Astrocyte (in vitro differentiated cells and primary cell): Measurements from ENCODE around the gene LRMDA. TPM values are rescaled to one million over a fixed set of nuclear protein-coding genes. Genes with fewer than 3 reads are reported as not detected.

Experiments used
- DNase-seq: peaks from one replicate; pipeline ENCODE4 v3.0.0-alpha.2; 2010; ENCODE audit warnings: low read depth
- FAIRE-seq: peaks from 2 replicates; lab custom pipeline; 2011; peaks lifted over from hg19 to GRCh38; lab: Jason Lieb, UNC
- H2AFZ ChIP-seq: 2 replicates; pipeline ENCODE4 v1.6.0; 2012; ENCODE audit warnings: low read depth, low read length, inconsistent platforms
- H3K27ac ChIP-seq: 2 replicates; pipeline ENCODE4 v1.5.1; 2011; ENCODE audit warnings: low read depth, low read length, inconsistent platforms
- H3K27me3 ChIP-seq: 2 replicates; pipeline ENCODE4 v1.6.0; 2011; ENCODE audit warnings: low read length, inconsistent platforms; ENCODE audit not compliant: insufficient read depth
- H3K36me3 ChIP-seq: 2 replicates; pipeline ENCODE4 v1.5.1; 2011; ENCODE audit warnings: low read length, inconsistent platforms; ENCODE audit not compliant: insufficient read depth
- H3K4me1 ChIP-seq: 2 replicates; pipeline ENCODE4 v1.5.1; 2011; ENCODE audit warnings: low read length, inconsistent platforms; ENCODE audit not compliant: insufficient read depth
- H3K4me2 ChIP-seq: 2 replicates; pipeline ENCODE4 v1.6.0; 2012; ENCODE audit warnings: low read length, inconsistent platforms
- H3K4me3 ChIP-seq: 2 replicates; pipeline ENCODE4 v1.5.1; 2011; ENCODE audit warnings: low read depth, mild to moderate bottlenecking, low read length, inconsistent platforms; ENCODE audit not compliant: insufficient read depth
- H3K79me2 ChIP-seq: 2 replicates; pipeline ENCODE4 v1.6.0; 2012; ENCODE audit warnings: mild to moderate bottlenecking, low read length, inconsistent platforms; ENCODE audit not compliant: insufficient read depth
- H3K9ac ChIP-seq: 2 replicates; pipeline ENCODE4 v1.6.0; 2012; ENCODE audit warnings: mild to moderate bottlenecking, low read length, inconsistent platforms
- H3K9me3 ChIP-seq: 2 replicates; pipeline ENCODE4 v1.5.1; 2012; ENCODE audit warnings: low read depth, mild to moderate bottlenecking, low read length, inconsistent platforms; ENCODE audit not compliant: insufficient read depth
- H4K20me1 ChIP-seq: 2 replicates; pipeline ENCODE4 v1.6.0; 2012; ENCODE audit warnings: low read length, inconsistent platforms; ENCODE audit not compliant: insufficient read depth
- H3K27ac Mint-ChIP-seq: one replicate; pipeline ENCODE4 v1.8.0; 2021; ENCODE audit warnings: mild to moderate bottlenecking, mixed read lengths; ENCODE audit not compliant: unreplicated experiment
- H3K27me3 Mint-ChIP-seq: one replicate; pipeline ENCODE4 v1.8.0; 2021; ENCODE audit warnings: low read depth, mixed read lengths; ENCODE audit not compliant: unreplicated experiment
- H3K36me3 Mint-ChIP-seq: one replicate; pipeline ENCODE4 v1.8.0; 2021; ENCODE audit warnings: low read depth, mixed read lengths; ENCODE audit not compliant: unreplicated experiment
- H3K4me1 Mint-ChIP-seq: one replicate; pipeline ENCODE4 v1.8.0; 2021; ENCODE audit warnings: low read depth, mixed read lengths; ENCODE audit not compliant: unreplicated experiment
- H3K4me3 Mint-ChIP-seq: one replicate; pipeline ENCODE4 v1.8.0; 2021; ENCODE audit warnings: mild to moderate bottlenecking, moderate library complexity, mixed read lengths; ENCODE audit not compliant: unreplicated experiment
- H3K9me3 Mint-ChIP-seq: one replicate; pipeline ENCODE4 v1.8.0; 2021; ENCODE audit warnings: mild to moderate bottlenecking, mixed read lengths; ENCODE audit not compliant: unreplicated experiment
- EZH2 ChIP-seq: IDR thresholded peaks from 2 replicates; pipeline ENCODE4 v1.6.1; 2012; ENCODE audit warnings: mild to moderate bottlenecking, low read length, inconsistent platforms; ENCODE audit not compliant: insufficient read depth
- total RNA-seq: library from RNA; stranded (reverse); gene quantifications from 2 replicates; pipeline ENCODE4 v1.2.1, GENCODE V29; 2021
- TF ChIP-seq, protein P1 (sequence below): IDR thresholded peaks from 2 replicates; pipeline ENCODE4 v1.5.1; 2011; ENCODE audit warnings: low read depth, mild to moderate bottlenecking, inconsistent platforms, low read length, moderate library complexity; ENCODE audit not compliant: insufficient read depth

The LRMDA gene
- total RNA-seq, 1 donor from 2014 or later: 2.7 TPM

GRCh38 chr10:75643944-75644692, 212.7 kb downstream of the LRMDA start:
- H3K36me3 Mint-ChIP-seq: no peaks in the 10 kb centered on the region
- H3K9me3 Mint-ChIP-seq: peaks cover 1% of the 10 kb centered on the region
- Histone ChIP-seq H3K36me3 (no peaks in the 10 kb centered on the region), H3K4me1 (no peaks in the 10 kb centered on the region), H3K27ac (no peak overlapping the region), H3K27me3 (peaks cover 13% of the 10 kb centered on the region), H3K9ac (no peak overlapping the region), H4K20me1 (no peaks in the 10 kb centered on the region), H3K79me2 (no peaks in the 10 kb centered on the region), H3K4me3 (no peak overlapping the region), H3K9me3 (no peaks in the 10 kb centered on the region), H2AFZ (no peak overlapping the region), H3K4me2 (no peak overlapping the region)
- H3K4me1 Mint-ChIP-seq: peaks cover 2% of the 10 kb centered on the region
- H3K27me3 Mint-ChIP-seq: peaks cover 36% of the 10 kb centered on the region
- TF ChIP-seq, protein P1, sequence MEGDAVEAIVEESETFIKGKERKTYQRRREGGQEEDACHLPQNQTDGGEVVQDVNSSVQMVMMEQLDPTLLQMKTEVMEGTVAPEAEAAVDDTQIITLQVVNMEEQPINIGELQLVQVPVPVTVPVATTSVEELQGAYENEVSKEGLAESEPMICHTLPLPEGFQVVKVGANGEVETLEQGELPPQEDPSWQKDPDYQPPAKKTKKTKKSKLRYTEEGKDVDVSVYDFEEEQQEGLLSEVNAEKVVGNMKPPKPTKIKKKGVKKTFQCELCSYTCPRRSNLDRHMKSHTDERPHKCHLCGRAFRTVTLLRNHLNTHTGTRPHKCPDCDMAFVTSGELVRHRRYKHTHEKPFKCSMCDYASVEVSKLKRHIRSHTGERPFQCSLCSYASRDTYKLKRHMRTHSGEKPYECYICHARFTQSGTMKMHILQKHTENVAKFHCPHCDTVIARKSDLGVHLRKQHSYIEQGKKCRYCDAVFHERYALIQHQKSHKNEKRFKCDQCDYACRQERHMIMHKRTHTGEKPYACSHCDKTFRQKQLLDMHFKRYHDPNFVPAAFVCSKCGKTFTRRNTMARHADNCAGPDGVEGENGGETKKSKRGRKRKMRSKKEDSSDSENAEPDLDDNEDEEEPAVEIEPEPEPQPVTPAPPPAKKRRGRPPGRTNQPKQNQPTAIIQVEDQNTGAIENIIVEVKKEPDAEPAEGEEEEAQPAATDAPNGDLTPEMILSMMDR: no peak
- no peak for TF ChIP-seq EZH2
- H3K4me3 Mint-ChIP-seq: no peak overlapping the region
- FAIRE-seq (no peak), DNase-seq (no peak)
- H3K27ac Mint-ChIP-seq: no peak overlapping the region

DNA sequence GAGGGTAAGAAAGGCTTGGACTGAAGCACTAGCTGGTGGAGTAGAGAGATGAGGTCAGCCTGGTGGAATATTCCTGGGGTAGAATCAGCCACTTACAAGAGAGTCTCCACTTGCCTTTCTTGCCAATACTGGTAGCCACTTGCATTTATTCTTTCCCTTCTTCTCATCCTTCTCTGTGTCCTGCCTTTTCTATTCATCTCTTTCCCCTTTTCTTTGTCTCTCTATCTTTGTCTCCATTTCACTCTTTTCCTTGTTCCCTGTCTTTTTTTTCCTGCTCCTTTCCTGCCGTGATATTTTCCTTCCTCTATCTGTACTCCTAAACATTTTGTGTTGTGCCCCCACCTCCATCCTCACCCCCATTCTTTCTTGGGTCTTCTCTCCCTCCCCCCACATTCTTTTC, 214.3 kb downstream of the LRMDA start:
- no peaks in the 10 kb centered on the region for H4K20me1 ChIP-seq
- peaks cover 14% of the 10 kb centered on the region for H3K27me3 ChIP-seq
- no peak overlapping the region for H3K4me3 ChIP-seq
- no peaks in the 10 kb centered on the region for H3K4me1 ChIP-seq
- H3K36me3 Mint-ChIP-seq: no peaks in the 10 kb centered on the region
- H3K79me2 ChIP-seq: no peaks in the 10 kb centered on the region
- peaks cover 34% of the 10 kb centered on the region for H3K27me3 Mint-ChIP-seq
- H3K4me2 ChIP-seq: no peak overlapping the region
- DNase-seq: no peak
- FAIRE-seq: no peak
- H3K9me3 Mint-ChIP-seq: peaks cover 1% of the 10 kb centered on the region
- no peak overlapping the region for H3K27ac Mint-ChIP-seq
- no peak overlapping the region for H3K9ac ChIP-seq
- TF ChIP-seq, protein P1: no peak
- TF ChIP-seq EZH2: no peak
- H3K4me1 Mint-ChIP-seq: no peaks in the 10 kb centered on the region
- H3K9me3 ChIP-seq: no peaks in the 10 kb centered on the region
- no peak overlapping the region for H3K4me3 Mint-ChIP-seq
- no peaks in the 10 kb centered on the region for H3K36me3 ChIP-seq
- no peak overlapping the region for H2AFZ ChIP-seq
- no peak overlapping the region for H3K27ac ChIP-seq
